HG03469 (cell line): ENCODE results near the gene RPRD1A.
"Not testable (repeated sequence)": the region's sequence is repeated elsewhere in the genome, so short reads cannot be mapped to it uniquely, and the experiment has no call there.

ENCODE experiments used
- ATAC-seq: cut with Tn5 transposase; IDR thresholded peaks from one replicate; pipeline ENCODE4 v1.9.1; 2021; ENCODE audit warnings: mild to moderate bottlenecking, moderate library complexity, moderate number of reproducible peaks; ENCODE audit not compliant: unreplicated experiment

The RPRD1A gene

DNA sequence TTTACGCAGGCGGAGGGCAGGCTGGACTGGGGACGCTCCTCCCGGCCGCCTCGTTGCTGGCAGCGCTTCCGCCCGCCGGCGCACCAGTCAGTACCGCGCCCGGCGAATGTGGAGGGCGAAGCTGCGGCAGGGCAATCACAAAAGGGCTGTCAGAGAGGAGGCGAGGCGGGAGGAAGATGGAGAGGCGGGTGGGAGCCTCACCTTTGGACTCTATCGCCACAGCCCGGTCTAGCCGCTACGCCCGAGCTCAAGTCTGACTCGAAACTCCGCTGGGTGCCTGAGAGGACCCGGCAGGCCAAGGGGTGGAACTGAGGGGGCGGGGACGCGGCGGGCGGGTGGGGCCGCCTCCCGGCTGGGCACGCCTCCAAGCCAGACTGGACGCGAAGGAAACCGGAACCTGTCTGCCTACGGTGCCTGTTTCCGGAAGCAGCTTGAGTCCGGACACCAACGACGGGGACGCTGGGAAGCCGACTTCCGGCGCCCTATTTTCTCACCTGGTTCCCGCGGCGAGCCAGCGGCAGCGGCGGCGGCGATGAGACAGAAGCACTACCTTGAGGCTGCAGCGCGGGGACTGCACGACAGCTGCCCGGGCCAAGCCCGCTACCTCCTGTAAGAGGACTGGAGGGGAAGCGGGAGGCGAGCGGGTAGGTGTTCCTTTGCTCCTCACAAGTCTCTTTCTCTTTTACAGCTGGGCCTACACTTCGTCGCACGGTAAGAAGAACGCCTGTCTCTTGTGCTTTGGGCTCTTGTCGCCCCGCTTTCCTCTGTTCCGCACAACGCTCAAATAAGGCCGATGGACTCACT is 95.0 kb downstream of the RPRD1A start, which contains the start of gene RMP24:
RMP24 (plus strand) TSS at position 483 of the 804 bp plus-strand sequence.
- ATAC-seq, result peak; percentile 91

DNA sequence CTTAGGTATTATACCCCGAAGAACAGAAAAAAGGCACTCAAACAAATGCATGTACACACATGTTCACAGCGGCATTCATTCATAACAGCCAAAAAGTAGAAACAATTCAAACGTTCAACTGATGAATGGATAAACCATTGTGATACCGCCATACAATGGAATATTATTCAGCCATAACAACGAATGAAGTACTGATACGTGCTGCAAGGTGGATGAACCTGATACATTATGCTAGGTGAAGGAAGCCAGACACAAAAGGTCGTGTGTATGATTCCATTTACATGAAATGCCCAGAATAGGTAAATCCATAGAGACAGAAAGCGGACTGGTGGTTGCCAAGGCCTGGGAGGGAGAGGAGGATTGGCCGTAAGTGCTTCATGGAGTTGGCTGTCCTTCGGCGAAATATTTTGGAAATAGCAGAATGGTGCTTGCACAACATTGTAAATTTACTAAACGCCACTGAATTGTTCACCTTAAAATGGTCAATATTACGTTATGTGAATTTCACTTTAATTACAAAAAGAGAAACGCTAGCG is 95.6 kb downstream of the RPRD1A start:
- ATAC-seq, result peak; percentile 7

DNA sequence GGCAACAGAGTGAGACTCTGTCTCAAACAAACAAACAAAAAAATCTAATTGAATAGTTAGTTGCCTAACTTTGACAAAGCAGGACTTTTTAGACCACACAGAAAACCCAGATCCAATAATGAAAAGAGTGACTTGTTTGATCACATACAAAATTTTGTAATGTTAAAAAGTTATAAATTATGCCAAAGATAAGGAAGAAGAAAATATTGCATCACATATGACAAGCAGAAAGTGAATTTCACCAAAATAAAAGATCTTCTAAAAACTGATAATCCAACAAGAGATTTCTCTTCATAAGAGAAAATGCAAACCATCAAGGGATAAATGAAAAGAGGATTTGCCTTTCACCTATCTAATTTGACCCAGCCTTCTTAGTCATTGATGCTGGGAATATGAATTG is 97.7 kb downstream of the RPRD1A start:
- no peak for ATAC-seq

DNA sequence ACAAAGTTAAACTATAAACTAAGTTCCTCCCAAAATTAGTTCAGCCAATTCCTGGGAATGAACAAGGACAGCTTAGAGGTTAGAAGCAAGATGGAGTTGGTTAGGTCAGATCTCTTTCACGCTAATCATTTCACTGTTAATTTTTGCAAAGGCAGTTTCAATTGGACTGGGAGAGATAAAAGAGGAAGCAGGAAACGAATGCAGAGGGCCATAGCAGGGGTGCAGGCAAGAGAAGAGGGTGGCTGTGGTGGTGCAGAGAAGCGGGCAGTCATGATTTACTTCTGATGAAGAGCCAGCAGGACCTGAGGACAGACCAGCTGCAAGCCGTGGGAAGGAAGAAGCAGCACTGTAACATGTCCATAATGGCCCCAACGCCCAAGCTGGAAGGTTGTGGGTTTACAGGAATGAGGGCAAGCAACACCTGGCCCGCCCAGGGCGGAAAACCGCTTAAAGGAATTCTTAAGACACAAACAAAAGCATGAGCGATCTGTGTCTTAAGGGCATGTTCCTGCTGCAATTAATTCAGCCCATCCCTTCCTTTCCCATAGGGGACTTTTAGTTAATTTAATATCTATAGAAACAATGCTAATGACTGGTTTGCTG is 99.0 kb downstream of the RPRD1A start:
- ATAC-seq, result no peak

DNA sequence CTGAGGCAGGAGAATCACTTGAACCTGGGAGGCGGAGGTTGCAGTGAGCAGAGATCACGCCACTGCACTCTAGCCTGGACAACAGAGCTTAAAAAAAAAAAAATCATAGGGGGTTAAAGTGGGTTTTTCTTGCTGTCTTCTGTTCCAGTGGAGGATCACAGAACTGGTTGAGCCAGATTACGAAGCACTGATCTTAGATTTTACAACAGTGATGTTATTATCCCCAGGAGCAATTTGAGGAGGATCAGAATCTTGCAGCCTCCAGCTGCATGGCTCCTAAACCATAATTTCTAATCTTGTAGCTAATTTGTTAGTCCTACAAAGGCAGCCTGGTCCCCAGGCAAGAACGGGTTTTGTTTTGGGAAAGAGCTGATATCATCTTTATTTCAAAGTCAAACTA is 99.5 kb downstream of the RPRD1A start:
- not testable (repeated sequence) for ATAC-seq

DNA sequence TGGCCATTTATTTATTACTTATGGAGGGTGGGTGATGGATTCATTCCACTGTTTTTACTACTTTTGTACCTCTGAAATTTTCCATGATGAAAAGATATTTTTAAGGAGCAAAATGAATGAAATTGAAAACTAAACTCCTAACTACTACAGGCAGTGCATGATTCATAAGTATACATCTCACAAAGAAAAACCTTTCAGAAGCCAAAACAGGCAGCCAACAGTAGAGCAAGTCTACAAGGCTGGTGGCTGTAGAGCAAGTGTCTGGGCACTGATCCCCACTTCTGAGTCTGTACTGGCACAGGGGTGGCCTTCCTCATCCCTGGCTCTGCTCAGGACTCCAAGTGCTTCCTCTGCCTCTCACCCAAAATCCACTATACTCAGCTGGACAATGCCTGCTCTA is 103.0 kb downstream of the RPRD1A start:
- no peak for ATAC-seq

DNA sequence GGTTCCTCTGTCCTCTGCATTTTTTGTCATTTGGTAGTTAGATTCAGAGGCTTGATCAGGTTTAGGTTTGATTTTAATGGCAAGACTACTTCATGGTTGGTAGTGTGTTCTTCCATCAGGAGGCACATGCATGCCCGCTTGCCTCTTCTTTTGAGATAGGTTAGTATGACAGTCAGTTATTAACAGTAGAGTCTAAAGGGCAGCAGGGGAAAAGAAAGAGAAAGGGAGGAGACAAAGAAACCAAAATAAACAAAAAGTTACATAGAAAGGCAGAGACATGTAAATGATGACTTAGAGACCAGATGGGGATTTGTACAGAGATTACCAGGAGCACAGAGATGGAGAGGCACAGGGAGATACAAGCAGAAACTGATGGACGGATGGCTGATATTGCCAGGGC is 105.0 kb downstream of the RPRD1A start:
- no peak for ATAC-seq

DNA sequence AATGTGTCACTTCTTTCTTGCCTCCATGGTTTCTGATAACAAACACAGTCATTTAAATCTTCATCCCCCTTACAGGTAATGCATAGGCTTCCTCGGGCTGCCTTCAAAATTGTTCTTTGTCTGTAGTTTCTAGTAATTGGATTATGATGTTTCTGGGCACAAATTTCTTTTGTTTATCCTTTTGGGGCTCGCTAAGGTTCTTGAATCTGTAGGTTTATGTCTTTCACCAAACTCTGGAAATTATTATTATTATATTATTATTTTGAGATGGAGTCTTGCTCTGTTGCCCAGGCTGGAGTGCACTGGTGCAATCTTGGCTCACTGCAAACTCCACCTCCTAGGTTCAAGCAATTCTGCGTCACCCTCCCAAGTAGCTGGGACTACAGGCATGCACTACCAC is 111.1 kb downstream of the RPRD1A start:
- ATAC-seq, result no peak

DNA sequence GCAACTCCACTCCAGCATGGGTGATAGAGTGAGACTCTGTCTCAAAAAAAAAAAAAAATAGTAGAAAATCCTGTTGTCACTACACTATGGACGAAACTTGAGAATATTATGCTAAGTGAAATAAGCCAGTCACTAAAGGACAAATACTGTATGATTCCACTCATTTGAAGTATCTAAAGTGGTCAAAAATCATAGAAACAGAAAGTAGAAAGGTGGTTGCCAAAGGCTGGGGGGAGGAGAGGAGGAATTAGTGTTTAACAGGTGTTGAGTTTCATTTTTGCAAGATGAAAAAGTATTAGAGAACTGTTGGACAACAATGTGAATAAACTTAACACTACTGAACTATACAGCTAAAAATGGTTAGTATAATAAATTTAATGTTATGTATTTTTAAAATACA is 113.7 kb downstream of the RPRD1A start:
- no peak for ATAC-seq

DNA sequence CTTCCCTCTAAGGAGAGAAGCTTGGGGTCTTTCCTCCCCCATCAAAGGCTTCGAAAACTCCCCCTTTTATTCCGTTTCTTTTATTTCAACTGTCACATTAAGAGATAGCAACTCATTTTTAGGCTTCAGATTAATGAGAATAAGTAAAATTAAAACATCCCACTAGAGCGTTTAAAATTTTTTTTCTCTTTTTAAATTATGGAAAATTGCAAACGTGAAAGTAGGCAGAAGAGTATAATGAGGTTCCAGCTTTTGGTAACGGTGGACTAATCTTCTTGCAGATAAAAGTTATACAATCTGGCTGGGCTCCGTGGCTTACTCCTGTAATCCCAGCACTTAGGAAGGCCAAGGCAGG is 116.8 kb downstream of the RPRD1A start:
- no peak for ATAC-seq

DNA sequence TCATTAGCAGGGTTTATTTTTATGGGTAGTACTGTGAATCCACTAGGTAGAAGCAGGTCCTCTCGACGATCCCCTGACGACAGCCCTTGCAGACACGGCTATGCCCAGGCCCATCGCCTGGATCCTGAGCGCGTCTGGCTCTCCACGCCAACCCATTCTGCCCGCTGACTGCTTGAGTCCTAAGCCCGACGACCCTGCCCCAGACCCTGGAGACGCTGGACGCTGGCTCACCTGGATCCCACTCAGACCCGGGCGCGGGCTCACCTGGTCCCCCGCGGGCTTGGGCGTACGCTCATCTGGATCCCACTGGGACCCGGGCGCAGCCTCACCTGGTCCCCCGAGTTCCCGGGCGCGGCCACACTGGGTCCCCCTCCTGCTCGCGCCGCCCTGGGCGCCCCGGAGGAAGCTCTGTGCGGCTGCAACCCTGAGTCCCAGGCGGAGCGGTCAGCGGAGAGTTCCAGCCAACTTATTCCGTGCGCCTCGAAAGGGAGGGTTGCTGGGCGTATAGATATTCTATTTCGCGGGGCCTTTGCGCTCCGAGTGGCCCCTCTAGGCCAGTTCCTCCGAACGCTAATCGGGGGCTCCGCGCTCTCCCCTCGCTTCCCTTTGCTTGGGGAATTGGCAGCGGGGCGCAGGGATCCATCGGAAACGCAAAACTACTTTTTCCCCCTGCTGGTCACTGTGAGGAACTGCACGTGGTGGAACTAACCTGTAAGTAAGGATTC is 117.3 kb downstream of the RPRD1A start:
- ATAC-seq, result no peak

DNA sequence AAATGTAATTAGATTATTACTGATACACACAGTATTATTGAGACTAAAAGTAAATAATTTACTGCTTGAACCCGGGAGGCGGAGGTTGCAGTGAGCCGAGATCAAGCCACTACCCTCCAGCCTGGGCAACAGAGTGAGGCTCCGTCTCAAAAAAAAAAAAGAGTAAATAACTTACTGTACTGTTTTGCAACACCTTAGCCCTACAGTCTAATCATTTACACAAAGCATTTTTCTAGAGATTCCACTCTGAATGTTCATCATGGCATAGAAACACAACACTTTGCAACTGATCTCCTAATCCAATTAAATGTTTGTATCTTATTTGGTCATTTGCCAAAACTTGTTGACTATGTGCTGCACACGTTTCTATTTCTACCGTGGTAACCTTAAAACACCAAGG is 118.3 kb downstream of the RPRD1A start:
- no peak for ATAC-seq

DNA sequence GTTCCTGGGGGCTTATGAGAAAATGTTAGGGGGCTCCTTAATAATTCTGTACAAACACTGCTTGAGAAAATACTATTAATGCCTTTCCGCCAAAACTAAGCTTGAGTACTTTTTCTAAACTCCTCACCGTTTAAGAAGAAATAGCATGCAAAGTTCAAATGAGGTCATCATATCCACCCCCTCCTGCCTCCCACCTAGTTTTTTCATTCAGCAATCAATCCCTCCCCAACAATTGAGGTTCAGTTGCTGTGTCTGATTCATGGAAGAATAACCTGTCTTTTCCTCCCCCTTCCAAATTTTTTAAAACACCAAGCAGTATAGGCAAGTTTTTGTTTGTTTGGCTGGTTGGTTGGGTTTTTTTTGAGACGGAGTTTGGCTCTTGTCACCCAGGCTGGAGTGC is 119.3 kb downstream of the RPRD1A start:
- ATAC-seq, result no peak

DNA sequence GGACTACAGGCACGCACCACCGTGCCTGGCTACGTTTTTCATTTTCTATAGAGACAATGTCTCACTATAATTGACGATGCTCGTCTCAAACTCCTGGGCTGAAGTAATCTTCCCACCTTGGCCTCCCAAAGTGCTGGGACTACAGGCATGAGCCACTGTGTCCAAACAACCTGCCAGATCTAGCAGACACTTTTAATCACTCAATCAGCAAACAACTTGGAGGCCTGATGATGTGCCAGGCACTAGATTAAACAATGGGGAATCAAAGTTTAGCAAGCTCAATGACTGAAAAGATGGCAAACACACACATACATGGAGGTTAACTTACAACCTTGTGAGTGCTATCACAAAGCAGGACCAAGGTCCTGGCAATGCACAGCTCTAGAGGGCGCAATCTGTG is 124.7 kb downstream of the RPRD1A start:
- no peak for ATAC-seq

DNA sequence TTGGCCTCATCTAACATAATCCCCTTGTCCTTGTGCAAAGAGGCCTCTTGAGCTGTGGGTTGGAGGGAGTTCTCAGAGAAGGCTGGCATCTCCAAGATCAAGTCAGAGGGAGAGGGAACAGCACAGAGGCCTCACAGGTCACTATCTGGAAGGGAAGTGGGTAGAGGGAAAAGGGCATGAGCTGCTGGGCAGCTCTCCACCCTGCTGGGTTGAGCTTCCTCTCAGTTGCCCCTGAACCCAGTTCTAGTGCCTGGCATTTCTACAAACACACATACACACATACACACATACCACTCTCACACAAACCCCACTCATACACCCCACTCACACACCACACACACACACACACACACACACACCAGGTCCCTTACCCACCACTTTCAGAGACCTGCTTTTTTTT is 125.2 kb downstream of the RPRD1A start:
- no peak for ATAC-seq

DNA sequence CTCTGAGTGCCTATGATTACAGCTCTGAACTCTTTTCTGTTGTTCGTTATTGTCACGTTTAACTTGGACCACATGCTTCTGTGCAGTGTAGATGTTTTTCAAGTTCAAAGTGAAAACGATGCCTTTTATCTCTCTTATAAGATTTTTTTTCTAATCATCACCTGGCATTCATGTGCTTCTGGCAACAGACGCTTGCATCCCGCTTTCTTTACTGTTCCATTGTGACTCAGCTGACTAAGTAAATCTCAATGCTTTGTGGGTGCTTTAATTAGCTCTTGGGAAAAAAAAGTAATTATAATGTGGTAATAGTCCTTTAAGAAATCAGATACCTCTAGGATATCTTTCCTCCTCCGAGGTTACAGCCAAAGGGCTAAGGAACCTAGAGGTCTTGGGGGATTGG is 126.1 kb downstream of the RPRD1A start:
- no peak for ATAC-seq
